KMS-11 (cell line): ENCODE results near the gene MCF2L.

Experiments used
- H2AFZ ChIP-seq: fragments of 200-600 bp; sonication (generic); 2 replicates; pipeline ENCODE4 v1.6.1; 2016; ENCODE audit warnings: antibody characterized with exemption, mixed run types, low read depth
- H3K27ac ChIP-seq: fragments of 200-600 bp; sonication (generic); 2 replicates; pipeline ENCODE4 v1.6.1; 2016; ENCODE audit warnings: mild to moderate bottlenecking, mixed run types
- H3K27me3 ChIP-seq: fragments of 200-600 bp; sonication (generic); 2 replicates; pipeline ENCODE4 v1.6.1; 2017; ENCODE audit warnings: mild to moderate bottlenecking, low read depth, mixed run types, moderate library complexity; ENCODE audit not compliant: insufficient read depth
- H3K36me3 ChIP-seq: fragments of 200-600 bp; sonication (generic); 2 replicates; pipeline ENCODE4 v1.6.1; 2017; ENCODE audit warnings: mild to moderate bottlenecking, mixed run types; ENCODE audit not compliant: insufficient read depth
- H3K4me1 ChIP-seq: fragments of 200-600 bp; sonication (generic); 2 replicates; pipeline ENCODE4 v1.6.1; 2016; ENCODE audit warnings: mild to moderate bottlenecking, low read depth, mixed run types; ENCODE audit not compliant: poor library complexity, severe bottlenecking
- H3K4me2 ChIP-seq: fragments of 200-600 bp; sonication (generic); 2 replicates; pipeline ENCODE4 v1.7.0; 2016; ENCODE audit warnings: mild to moderate bottlenecking, mixed run types
- H3K4me3 ChIP-seq: fragments of 200-600 bp; sonication (generic); IDR thresholded peaks from 2 replicates; pipeline ENCODE4 v1.6.1; 2017; ENCODE audit warnings: low read depth, low read length, mixed read lengths; ENCODE audit not compliant: insufficient read depth
- H3K79me2 ChIP-seq: fragments of 200-600 bp; sonication (generic); 2 replicates; pipeline ENCODE4 v1.6.1; 2016; ENCODE audit warnings: low read depth, mixed run types; ENCODE audit not compliant: insufficient read depth
- H3K9ac ChIP-seq: fragments of 200-600 bp; sonication (generic); 2 replicates; pipeline ENCODE4 v1.6.1; 2016; ENCODE audit warnings: mild to moderate bottlenecking, mixed run types
- H4K20me1 ChIP-seq: fragments of 200-600 bp; sonication (generic); 2 replicates; pipeline ENCODE4 v1.6.1; 2016; ENCODE audit warnings: mild to moderate bottlenecking, mixed run types; ENCODE audit not compliant: insufficient read depth
- CTCF ChIP-seq: fragments of 200-600 bp; sonication (generic); conservative IDR thresholded peaks from 2 replicates; pipeline ENCODE4 v1.6.1; 2017; ENCODE audit warnings: low read depth, mild to moderate bottlenecking, antibody characterized with exemption, low read length, moderate library complexity, mixed read lengths

The MCF2L gene

GRCh38 chr13:113018676-113019465, 49.9 kb downstream of the MCF2L start:
- Histone ChIP-seq H3K27ac (no peak overlapping the region), H3K4me1 (no peaks in the 10 kb centered on the region), H3K36me3 (no peaks in the 10 kb centered on the region), H3K79me2 (no peaks in the 10 kb centered on the region), H3K4me3 (no peak overlapping the region), H3K27me3 (no peaks in the 10 kb centered on the region), H2AFZ (no peak overlapping the region), H3K9ac (no peak overlapping the region), H4K20me1 (no peaks in the 10 kb centered on the region), H3K4me2 (no peak overlapping the region)
- no peak for TF ChIP-seq CTCF

GRCh38 chr13:113020323-113021080, 51.5 kb downstream of the MCF2L start:
- Histone ChIP-seq H3K36me3 (no peaks in the 10 kb centered on the region), H3K4me1 (no peaks in the 10 kb centered on the region), H3K27ac (no peak overlapping the region), H3K4me2 (no peak overlapping the region), H3K79me2 (no peaks in the 10 kb centered on the region), H3K27me3 (no peaks in the 10 kb centered on the region), H3K9ac (no peak overlapping the region), H2AFZ (no peak overlapping the region), H3K4me3 (no peak overlapping the region), H4K20me1 (no peaks in the 10 kb centered on the region)
- TF ChIP-seq CTCF, result no peak

- H4K20me1 ChIP-seq, result no peaks in the 10 kb centered on the region
- no peaks in the 10 kb centered on the region for H3K36me3 ChIP-seq
- TF ChIP-seq CTCF, result no peak
- no peaks in the 10 kb centered on the region for H3K27me3 ChIP-seq
- no peak overlapping the region for H2AFZ ChIP-seq
- H3K4me3 ChIP-seq, result no peak overlapping the region
- H3K79me2 ChIP-seq, result no peaks in the 10 kb centered on the region
- H3K4me1 ChIP-seq, result no peaks in the 10 kb centered on the region
- no peak overlapping the region for H3K9ac ChIP-seq
- H3K4me2 ChIP-seq, result no peak overlapping the region
- no peak overlapping the region for H3K27ac ChIP-seq
Measured at GRCh38 chr13:113021391-113021790, 52.4 kb downstream of the MCF2L start.

GRCh38 chr13:113021811-113022210, 52.8 kb downstream of the MCF2L start:
- no peak for TF ChIP-seq CTCF
- Histone ChIP-seq H2AFZ (no peak overlapping the region), H3K27ac (no peak overlapping the region), H3K79me2 (no peaks in the 10 kb centered on the region), H3K4me3 (no peak overlapping the region), H3K36me3 (no peaks in the 10 kb centered on the region), H4K20me1 (no peaks in the 10 kb centered on the region), H3K9ac (no peak overlapping the region), H3K4me1 (no peaks in the 10 kb centered on the region), H3K27me3 (no peaks in the 10 kb centered on the region), H3K4me2 (no peak overlapping the region)
